A673 (cell line): ENCODE data around the gene TM9SF2. TPM values are rescaled to one million over a fixed set of nuclear protein-coding genes. Genes with fewer than 3 reads are reported as not detected.

ENCODE experiments used
- BruUV-seq: library from RNA; stranded (reverse); fragments of 400-500 nt; replicated peaks from 2 replicates; lab custom pipeline; 2021; lab: Mats Ljungman, UMichigan
- CTCF ChIA-PET: fragments of 300-600 bp; sonication (Branson Sonifier 250); formaldehyde crosslinking; loops from one replicate; lab custom pipeline; 2022; ENCODE audit warnings: antibody characterized with exemption; lab: Charles Lee
- POLR2A ChIA-PET: fragments of 300-600 bp; sonication (Branson Sonifier 250); formaldehyde crosslinking; loops from one replicate; lab custom pipeline; 2022; ENCODE audit warnings: antibody characterized with exemption; ENCODE audit not compliant: low non-redundant PET; lab: Charles Lee
- DNase-seq: peaks from one replicate; pipeline ENCODE4 v3.0.0-alpha.2; 2015; ENCODE audit warnings: low spot score
- H3K27ac ChIP-seq: fragments of 200-600 bp; sonication (generic); 2 replicates; pipeline ENCODE4 v1.5.1; 2016; ENCODE audit warnings: mixed run types, low read depth, mild to moderate bottlenecking, mixed read lengths, antibody characterized with exemption, low read length; ENCODE audit not compliant: poor library complexity, severe bottlenecking
- H3K27me3 ChIP-seq: fragments of 200-600 bp; sonication (generic); replicated peaks from 2 replicates; pipeline ENCODE4 v1.6.1; 2017; ENCODE audit warnings: mixed run types, low read depth, mild to moderate bottlenecking, mixed read lengths, antibody characterized with exemption, low read length; ENCODE audit not compliant: insufficient read depth, poor library complexity
- H3K36me3 ChIP-seq: fragments of 200-600 bp; sonication (generic); 2 replicates; pipeline ENCODE4 v1.6.1; 2016; ENCODE audit warnings: mixed run types, mild to moderate bottlenecking, mixed read lengths, antibody characterized with exemption, low read length; ENCODE audit not compliant: insufficient read depth, poor library complexity, severe bottlenecking
- H3K4me1 ChIP-seq: fragments of 200-600 bp; sonication (generic); 2 replicates; pipeline ENCODE4 v1.6.1; 2017; ENCODE audit warnings: mixed run types, mild to moderate bottlenecking, mixed read lengths, antibody characterized with exemption, low read length; ENCODE audit not compliant: insufficient read depth, poor library complexity, severe bottlenecking
- H3K4me3 ChIP-seq: fragments of 200-600 bp; sonication (generic); 2 replicates; pipeline ENCODE4 v1.5.1; 2016; ENCODE audit warnings: low read depth, mixed run types, mild to moderate bottlenecking, mixed read lengths, low read length; ENCODE audit not compliant: poor library complexity, severe bottlenecking
- H3K9me3 ChIP-seq: fragments of 200-600 bp; sonication (generic); 2 replicates; pipeline ENCODE4 v1.6.1; 2016; ENCODE audit warnings: mixed run types, low read depth, mild to moderate bottlenecking, mixed read lengths, antibody characterized with exemption, low read length; ENCODE audit not compliant: poor library complexity, severe bottlenecking
- EZH2 ChIP-seq: fragments of 200-600 bp; sonication (generic); IDR thresholded peaks from 2 replicates; pipeline ENCODE4 v1.6.1; 2017; ENCODE audit warnings: borderline replicate concordance, low read depth, mild to moderate bottlenecking, mixed read lengths, antibody characterized with exemption, low read length; ENCODE audit not compliant: poor library complexity, severe bottlenecking
- intact Hi-C: fragments of 100-400 bp; cut with micrococcal nuclease; formaldehyde crosslinking; loops from one replicate; pipeline ENCODE4 v1.10.0; 2022; ENCODE audit not compliant: unreplicated experiment
- total RNA-seq: library from RNA; stranded (reverse); gene quantifications from 2 replicates; pipeline ENCODE4 v1.2.3, GENCODE V29; 2021
- TF ChIP-seq, protein P1 (sequence below): fragments of 300-800, 200-600 bp; sonication (generic); conservative IDR thresholded peaks from 2 replicates; pipeline ENCODE4 v1.5.1; 2017; ENCODE audit warnings: low read depth, mild to moderate bottlenecking, antibody characterized with exemption, low read length, moderate library complexity, mixed read lengths

The TM9SF2 gene
- total RNA-seq, 1 experiment from 2014 or later: 96.3 TPM

DNA sequence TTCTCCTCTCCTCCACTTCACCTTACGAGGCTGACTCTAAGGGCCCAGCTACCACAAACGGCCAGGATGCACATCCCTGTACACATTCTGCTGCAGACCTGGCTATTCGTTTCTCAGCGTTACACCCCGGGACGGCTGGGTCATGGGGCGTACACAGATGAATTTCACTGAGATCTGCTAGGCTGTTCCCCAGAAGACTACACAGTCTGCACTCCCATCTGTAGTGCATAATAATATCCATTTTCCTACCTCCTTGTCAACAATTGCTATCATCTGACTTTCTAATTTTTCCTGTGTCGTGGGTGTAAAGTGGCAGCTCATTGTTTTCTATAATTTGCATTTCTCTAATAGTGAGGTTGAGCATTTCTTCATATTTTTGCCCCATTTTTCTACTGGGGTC, 85.7 kb downstream of the TM9SF2 start:
- TF ChIP-seq, protein P1, sequence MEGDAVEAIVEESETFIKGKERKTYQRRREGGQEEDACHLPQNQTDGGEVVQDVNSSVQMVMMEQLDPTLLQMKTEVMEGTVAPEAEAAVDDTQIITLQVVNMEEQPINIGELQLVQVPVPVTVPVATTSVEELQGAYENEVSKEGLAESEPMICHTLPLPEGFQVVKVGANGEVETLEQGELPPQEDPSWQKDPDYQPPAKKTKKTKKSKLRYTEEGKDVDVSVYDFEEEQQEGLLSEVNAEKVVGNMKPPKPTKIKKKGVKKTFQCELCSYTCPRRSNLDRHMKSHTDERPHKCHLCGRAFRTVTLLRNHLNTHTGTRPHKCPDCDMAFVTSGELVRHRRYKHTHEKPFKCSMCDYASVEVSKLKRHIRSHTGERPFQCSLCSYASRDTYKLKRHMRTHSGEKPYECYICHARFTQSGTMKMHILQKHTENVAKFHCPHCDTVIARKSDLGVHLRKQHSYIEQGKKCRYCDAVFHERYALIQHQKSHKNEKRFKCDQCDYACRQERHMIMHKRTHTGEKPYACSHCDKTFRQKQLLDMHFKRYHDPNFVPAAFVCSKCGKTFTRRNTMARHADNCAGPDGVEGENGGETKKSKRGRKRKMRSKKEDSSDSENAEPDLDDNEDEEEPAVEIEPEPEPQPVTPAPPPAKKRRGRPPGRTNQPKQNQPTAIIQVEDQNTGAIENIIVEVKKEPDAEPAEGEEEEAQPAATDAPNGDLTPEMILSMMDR: no peak
- TF ChIP-seq EZH2: no peak
- Histone ChIP-seq H3K4me1 (no peaks in the 10 kb centered on the region), H3K27ac (no peak overlapping the region), H3K36me3 (no peaks in the 10 kb centered on the region), H3K27me3 (no peaks in the 10 kb centered on the region), H3K9me3 (no peaks in the 10 kb centered on the region), H3K4me3 (no peak overlapping the region)
- ChIA-PET CTCF (no interaction called here), POLR2A (no interaction called here)
- intact Hi-C loops: no loop called here
- no TSS peak for BruUV-seq
- no peak for DNase-seq

DNA sequence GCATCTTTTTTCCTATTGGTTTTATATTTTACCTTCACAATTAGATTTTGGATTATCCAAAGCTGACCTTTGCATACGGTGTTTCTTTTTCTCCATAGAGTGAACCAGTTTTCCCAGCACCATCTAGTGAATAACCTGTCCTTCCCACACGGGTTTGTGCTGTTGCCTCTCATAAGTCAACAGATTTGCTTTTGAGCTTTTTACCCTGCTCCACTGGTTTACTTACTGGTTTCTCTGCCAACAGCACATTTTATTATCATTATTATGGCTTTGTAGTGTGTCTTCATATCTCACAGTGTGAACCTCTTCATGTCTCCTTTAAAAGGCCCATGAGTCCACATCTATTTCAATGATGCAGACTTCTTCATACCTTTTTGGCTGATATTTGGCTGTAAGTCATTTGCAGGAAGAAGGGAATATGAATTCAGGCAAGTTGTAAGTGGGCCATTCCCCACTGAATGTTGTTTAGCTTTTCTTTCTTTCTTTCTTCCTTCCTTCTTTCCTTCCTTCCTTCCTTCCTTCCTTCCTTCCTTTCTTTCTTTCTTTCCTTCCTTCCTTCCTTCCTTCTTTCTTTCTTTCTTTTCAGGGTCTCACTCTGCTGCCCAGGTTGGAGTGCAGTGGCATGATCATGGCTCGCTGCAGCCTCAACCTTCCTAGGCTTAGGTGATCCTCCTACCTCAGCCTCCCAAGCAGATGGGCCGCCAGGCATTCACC, 86.8 kb downstream of the TM9SF2 start:
- no peaks in the 10 kb centered on the region for H3K36me3 ChIP-seq
- POLR2A ChIA-PET: no interaction called here
- H3K9me3 ChIP-seq: no peaks in the 10 kb centered on the region
- no peak overlapping the region for H3K4me3 ChIP-seq
- H3K4me1 ChIP-seq: no peaks in the 10 kb centered on the region
- CTCF ChIA-PET: no interaction called here
- TF ChIP-seq, protein P1: no peak
- TF ChIP-seq EZH2: no peak
- DNase-seq: no peak
- BruUV-seq: no TSS peak
- intact Hi-C loops: no loop called here
- no peak overlapping the region for H3K27ac ChIP-seq
- no peaks in the 10 kb centered on the region for H3K27me3 ChIP-seq

DNA sequence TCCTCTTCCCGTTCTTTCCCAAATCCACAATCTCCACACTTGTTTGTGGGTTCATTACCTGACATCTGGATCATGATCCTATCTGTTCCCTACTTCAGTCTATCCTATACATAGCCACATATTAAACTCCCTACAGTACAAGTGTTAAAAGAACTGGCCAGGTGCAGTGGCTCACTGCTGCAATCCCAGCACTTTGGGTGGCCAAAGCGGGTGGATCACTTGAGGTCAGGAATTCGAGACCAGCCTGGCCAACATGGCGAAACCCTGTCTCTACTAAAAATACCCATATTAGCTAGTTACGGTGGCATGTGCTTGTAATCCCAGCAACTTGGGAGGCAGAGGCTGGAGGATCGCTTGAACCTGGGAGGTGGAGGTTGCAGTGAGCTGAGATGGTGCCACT, 88.3 kb downstream of the TM9SF2 start:
- H3K4me1 ChIP-seq: no peaks in the 10 kb centered on the region
- intact Hi-C loops: no loop called here
- no peaks in the 10 kb centered on the region for H3K27me3 ChIP-seq
- BruUV-seq: no TSS peak
- no peak for TF ChIP-seq EZH2
- TF ChIP-seq, protein P1: no peak
- no peaks in the 10 kb centered on the region for H3K36me3 ChIP-seq
- no peak overlapping the region for H3K4me3 ChIP-seq
- CTCF ChIA-PET: no interaction called here
- no peaks in the 10 kb centered on the region for H3K9me3 ChIP-seq
- no peak for DNase-seq
- POLR2A ChIA-PET: no interaction called here
- H3K27ac ChIP-seq: no peak overlapping the region
